Spinal cord (tissue), 10 donors: Measurements from ENCODE around the gene PCDHGB1. TPM values are rescaled to one million over a fixed set of nuclear protein-coding genes. Genes with fewer than 3 reads are reported as not detected.
"Not testable (repeated sequence)": the region's sequence is repeated elsewhere in the genome, so short reads cannot be mapped to it uniquely, and the experiment has no call there.

ENCODE experiments used
- DNase-seq, 6 donors: peaks; one replicate each; pipeline versions ENCODE4 v3.0.0 to v3.0.0-alpha.2; 2013 to 2015; ENCODE audit warnings: low spot score in 6 of 6, low read depth in 4 of 6
- H3K27ac ChIP-seq: one replicate; pipeline ENCODE4 v1.5.1; 2013; ENCODE audit warnings: low read depth, low read length, control low read depth
- H3K27me3 ChIP-seq: one replicate; pipeline ENCODE4 v1.6.1; 2013; ENCODE audit warnings: low read length; ENCODE audit not compliant: control insufficient read depth, insufficient read depth
- H3K36me3 ChIP-seq: one replicate; pipeline ENCODE4 v1.6.1; 2013; ENCODE audit warnings: low read length; ENCODE audit not compliant: control insufficient read depth, insufficient read depth
- H3K4me1 ChIP-seq: one replicate; pipeline ENCODE4 v1.6.1; 2013; ENCODE audit warnings: low read length; ENCODE audit not compliant: control insufficient read depth, insufficient read depth
- H3K4me3 ChIP-seq: one replicate; pipeline ENCODE4 v1.5.1; 2013; ENCODE audit warnings: low read depth, low read length, control low read depth
- H3K9me3 ChIP-seq: one replicate; pipeline ENCODE4 v1.6.1; 2013; ENCODE audit warnings: low read length; ENCODE audit not compliant: control insufficient read depth, insufficient read depth
- WGBS: methylation state at CpG from one replicate; pipeline ENCODE4 v1.1.5; 2013; ENCODE audit warnings: missing lambda C conversion rate; ENCODE audit not compliant: insufficient coverage; 5-methylcytosine and 5-hydroxymethylcytosine counted together
- long read RNA-seq, 4 donors: transcript quantifications; one replicate each; lab custom pipeline, GENCODE V29; 2026
- polyA plus RNA-seq, 2 donors: library from polyadenylated mRNA; unstranded; fragments of 120-200 nt; gene quantifications; one replicate each; pipeline ENCODE4 v1.2.1, GENCODE V29; 2013; ENCODE audit not compliant: insufficient read length in 2 of 2
- total RNA-seq, 2 donors: library from RNA; depleted of rRNA in 1 of 2; stranded (reverse); fragments of 120-200 nt in 1 of 2; fragments of >200 nt in 1 of 2; gene quantifications; one replicate each; pipeline versions ENCODE4 v1.2.3 to v1.2.4, GENCODE V29; 2013 to 2014
- donor health status: healthy.

The PCDHGB1 gene
- 1 to 10 TPM; 6.4 to 8.6 TPM for total RNA-seq
- polyA plus RNA-seq: 1 to 10 TPM; 9.8 to 9.9 TPM
- long read RNA-seq, donor 1, full-length matches to known transcripts: 1 of 1 reads
- long read RNA-seq, donor 1, partial matches to known transcripts: 0 of 1 reads
- long read RNA-seq, donor 1, other reads (novel, unspliced or antisense): 0 of 1 reads
- long read RNA-seq, donor 2, full-length matches to known transcripts: 5 of 5 reads
- long read RNA-seq, donor 2, partial matches to known transcripts: 0 of 5 reads
- long read RNA-seq, donor 2, other reads (novel, unspliced or antisense): 0 of 5 reads
- long read RNA-seq, donor 3, full-length matches to known transcripts: 2 of 2 reads
- long read RNA-seq, donor 3, partial matches to known transcripts: 0 of 2 reads
- long read RNA-seq, donor 3, other reads (novel, unspliced or antisense): 0 of 2 reads
- long read RNA-seq, donor 4, partial matches to known transcripts: 0 of 2 reads
- long read RNA-seq, donor 4, other reads (novel, unspliced or antisense): 0 of 2 reads

GRCh38 chr5:141349917-141350619 lies at the start of gene PCDHGB1:
TSS of gene PCDHGB1 (plus strand) at chr5:141350099. CDS start at chr5:141350261, 162 bp downstream.
- peak in 1 of 6 donors; percentile 42 for DNase-seq
- Histone ChIP-seq H3K27ac (no peak within 1 kb of the TSS), H3K36me3 (peaks cover 6% of the 10 kb centered on the region)

GRCh38 chr5:141303756-141304155 lies 46.1 kb upstream of the PCDHGB1 start, which contains the start of gene SLC25A2:
TSS of gene SLC25A2 (minus strand) at chr5:141304049. CDS start at chr5:141303865, 184 bp downstream.
- H3K4me3 ChIP-seq: no peak within 1 kb of the TSS
- no peak for DNase-seq

More at GRCh38 chr5:141349917-141350619, at the start of gene PCDHGB1:
- no peaks in the 10 kb centered on the region for H3K27me3 ChIP-seq
- no peak within 1 kb of the TSS for H3K4me3 ChIP-seq
- no peaks in the 10 kb centered on the region for H3K4me1 ChIP-seq
- H3K9me3 ChIP-seq: peaks cover 37% of the 10 kb centered on the region
- 19% methylated on average over 29 of the region's 29 CpGs for WGBS

GRCh38 chr5:141306630-141307029 lies 43.3 kb upstream of the PCDHGB1 start:
- no CpG with 5 or more reads among the region's 1 CpG for WGBS
- Histone ChIP-seq H3K4me1 (no peaks in the 10 kb centered on the region), H3K4me3 (no peak overlapping the region), H3K9me3 (peaks cover 30% of the 10 kb centered on the region), H3K36me3 (no peaks in the 10 kb centered on the region), H3K27ac (no peak overlapping the region), H3K27me3 (no peaks in the 10 kb centered on the region)
- DNase-seq: no peak

More at GRCh38 chr5:141303756-141304155, 46.1 kb upstream of the PCDHGB1 start, which contains the start of gene SLC25A2:
- Histone ChIP-seq H3K27ac (no peak within 1 kb of the TSS), H3K9me3 (peaks cover 39% of the 10 kb centered on the region), H3K36me3 (no peaks in the 10 kb centered on the region), H3K27me3 (no peaks in the 10 kb centered on the region), H3K4me1 (no peaks in the 10 kb centered on the region)
- WGBS: 29% methylated on average over 36 of the region's 36 CpGs

- DNase-seq: no peak
- Histone ChIP-seq H3K27ac (no peak overlapping the region), H3K27me3 (no peaks in the 10 kb centered on the region), H3K4me1 (no peaks in the 10 kb centered on the region), H3K9me3 (peaks cover 22% of the 10 kb centered on the region), H3K36me3 (no peaks in the 10 kb centered on the region), H3K4me3 (no peak overlapping the region)
Observed at GRCh38 chr5:141313711-141314110, 36.2 kb upstream of the PCDHGB1 start.

- WGBS: no CpG with 5 or more reads among the region's 4 CpGs
- H3K9me3 ChIP-seq: peaks cover 30% of the 10 kb centered on the region
- not testable (repeated sequence) for H3K27me3 ChIP-seq, H3K4me1 ChIP-seq, H3K4me3 ChIP-seq, H3K36me3 ChIP-seq, H3K27ac ChIP-seq, DNase-seq
Observed at GRCh38 chr5:141316963-141317362, 32.9 kb upstream of the PCDHGB1 start.

DNA sequence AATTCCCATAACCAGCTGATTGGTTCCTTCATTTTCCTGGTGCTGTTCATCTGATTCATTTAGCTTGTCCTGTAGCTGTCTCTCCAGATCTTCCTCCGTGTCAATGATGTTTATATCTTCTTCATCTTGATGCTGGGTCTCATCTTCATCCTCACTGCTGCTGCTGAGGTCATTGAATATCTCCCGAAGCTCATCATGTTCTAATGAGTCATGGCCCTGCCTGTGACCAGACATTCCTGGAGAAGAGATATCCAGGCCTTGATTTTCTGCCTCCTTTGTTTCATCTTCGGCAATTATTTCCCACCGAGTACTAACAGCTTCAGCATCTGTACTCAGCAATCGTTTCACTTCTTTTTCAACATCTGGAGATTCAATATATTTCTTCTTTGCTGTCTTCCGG lies 30.7 kb upstream of the PCDHGB1 start:
- no peak overlapping the region for H3K27ac ChIP-seq
- H3K4me1 ChIP-seq: peaks cover 3% of the 10 kb centered on the region
- H3K9me3 ChIP-seq: peaks cover 28% of the 10 kb centered on the region
- no peak for DNase-seq
- H3K36me3 ChIP-seq: no peaks in the 10 kb centered on the region
- no peak overlapping the region for H3K4me3 ChIP-seq
- 96% methylated on average over 6 of the region's 6 CpGs for WGBS
- H3K27me3 ChIP-seq: no peaks in the 10 kb centered on the region

GRCh38 chr5:141319699-141320098 lies 30.2 kb upstream of the PCDHGB1 start:
- WGBS: 72% methylated on average over 5 of the region's 5 CpGs
- peaks cover 28% of the 10 kb centered on the region for H3K9me3 ChIP-seq
- H3K4me1 ChIP-seq: peaks cover 3% of the 10 kb centered on the region
- H3K36me3 ChIP-seq: no peaks in the 10 kb centered on the region
- no peak for DNase-seq
- no peaks in the 10 kb centered on the region for H3K27me3 ChIP-seq
- H3K4me3 ChIP-seq: peak overlapping the region; percentile 50
- peak overlapping the region; percentile 97 for H3K27ac ChIP-seq

GRCh38 chr5:141320225-141321169 lies 29.4 kb upstream of the PCDHGB1 start, which contains the start of gene TAF7:
TSS of gene TAF7 (minus strand) at chr5:141320784. CDS start at chr5:141320044, 740 bp downstream.
- WGBS: under 1% methylated on average over 64 of the region's 67 CpGs
- Histone ChIP-seq H3K27me3 (no peaks in the 10 kb centered on the region), H3K9me3 (peaks cover 26% of the 10 kb centered on the region), H3K36me3 (no peaks in the 10 kb centered on the region), H3K4me1 (peaks cover 3% of the 10 kb centered on the region), H3K4me3 (peak within 1 kb of the TSS; percentile 50), H3K27ac (peak within 1 kb of the TSS; percentile 97)
- peak; percentile 83 to 98 (median 88) for DNase-seq

DNA sequence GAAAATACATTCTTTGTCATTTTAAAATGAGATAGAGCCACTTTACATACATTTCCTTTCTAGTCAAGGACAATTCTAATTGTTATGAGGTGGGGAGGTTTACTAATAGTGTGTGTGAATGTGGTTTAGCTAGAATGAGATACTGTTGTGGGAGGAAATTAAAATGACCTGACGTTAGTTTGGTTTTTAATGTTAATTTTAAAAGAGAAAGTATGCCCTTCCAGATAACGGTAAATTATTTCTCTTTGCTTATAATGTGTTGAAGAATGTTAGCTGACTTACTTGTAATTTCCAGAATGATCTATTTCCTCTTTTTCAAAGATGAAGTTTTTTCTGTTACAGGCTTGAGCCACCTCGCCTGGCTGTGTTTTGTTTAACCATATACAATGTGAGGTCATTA lies 27.6 kb upstream of the PCDHGB1 start:
- Histone ChIP-seq H3K4me3 (no peak overlapping the region), H3K27ac (no peak overlapping the region), H3K4me1 (peaks cover 3% of the 10 kb centered on the region), H3K9me3 (peaks cover 25% of the 10 kb centered on the region), H3K36me3 (no peaks in the 10 kb centered on the region), H3K27me3 (no peaks in the 10 kb centered on the region)
- WGBS: no CpG with 5 or more reads among the region's 3 CpGs
- no peak for DNase-seq
